K562 (cell line): ENCODE measurements around the gene OR5P2. TPM values are rescaled to one million over a fixed set of nuclear protein-coding genes. Genes with fewer than 3 reads are reported as not detected.
"Not testable (repeated sequence)": the region's sequence is repeated elsewhere in the genome, so short reads cannot be mapped to it uniquely, and the experiment has no call there.

Experiments
- ATAC-seq: fragments of 200-7000 bp; cut with Tn5 transposase; 3 replicates; pipeline ENCODE4 v1.9.1; 2020; ENCODE audit warnings: moderate library complexity
- BruUV-seq: library from RNA; stranded (reverse); fragments of 400-500 nt; replicated peaks from 2 replicates; lab custom pipeline; 2021; lab: Mats Ljungman, UMichigan
- CTCF ChIA-PET: fragments of 300-600 bp; formaldehyde crosslinking; extraction: SDS; loops from one replicate; lab custom pipeline; 2021; ENCODE audit warnings: low intra/inter-chr PET ratio; lab: Yijun Ruan, JAX
- POLR2A ChIA-PET: fragments of 300-600, 350-650 bp; sonication (Branson Sonifier 250); formaldehyde crosslinking; extraction: SDS; loops from one replicate; lab custom pipeline; 2021; ENCODE audit warnings: antibody characterized with exemption, inconsistent platforms; lab: Yijun Ruan, JAX
- DNase-seq, 4 experiments: peaks; one replicate each; pipeline versions ENCODE4 v3.0.0 to v3.0.0-alpha.2; 2011 to 2018; ENCODE audit warnings: low spot score in 3 of 4, mixed read lengths in 3 of 4; ENCODE audit errors: extremely low read depth in 1 of 4
- FAIRE-seq: peaks from 2 replicates; lab custom pipeline; 2011; peaks lifted over from hg19 to GRCh38; lab: Jason Lieb, UNC
- H2AFZ ChIP-seq: 2 replicates; pipeline ENCODE4 v1.6.0; 2011; ENCODE audit warnings: low read depth, low read length, control low read depth, inconsistent platforms
- H3K27ac ChIP-seq: fragments of 200-600 bp; 3 replicates; pipeline ENCODE4 v1.8.0; 2011; ENCODE audit warnings: low read depth, mild to moderate bottlenecking, control low read depth, inconsistent platforms, low read length, moderate library complexity, mixed read lengths; ENCODE audit errors: extremely low read depth
- H3K27me3 ChIP-seq, 2 experiments: fragments of 300-600 bp in 1 of 2; 2 replicates in 1 of 2; 3 replicates in 1 of 2; pipeline versions ENCODE4 v1.6.0 to v1.8.0; 2011; ENCODE audit warnings: inconsistent platforms in 2 of 2, low read length in 2 of 2, mild to moderate bottlenecking in 1 of 2, mixed read lengths in 1 of 2, moderate library complexity in 1 of 2; ENCODE audit not compliant: control insufficient read depth in 2 of 2, insufficient read depth in 2 of 2
- H3K36me3 ChIP-seq: fragments of 300-600 bp; 3 replicates; pipeline ENCODE4 v1.8.0; 2011; ENCODE audit warnings: mild to moderate bottlenecking, low read length, inconsistent platforms; ENCODE audit not compliant: control insufficient read depth, insufficient read depth
- H3K4me1 ChIP-seq, 2 experiments: fragments of 200-600 bp in 1 of 2; replicated peaks in 1 of 2; 2 replicates in 1 of 2; 3 replicates in 1 of 2; pipeline versions ENCODE4 v1.5.1 to v1.8.0; 2011; ENCODE audit warnings: inconsistent platforms in 2 of 2, low read length in 2 of 2, mild to moderate bottlenecking in 1 of 2, mixed read lengths in 1 of 2, moderate library complexity in 1 of 2; ENCODE audit not compliant: control insufficient read depth in 2 of 2, insufficient read depth in 2 of 2
- H3K4me2 ChIP-seq: 2 replicates; pipeline ENCODE4 v1.6.1; 2011; ENCODE audit warnings: low read length, control low read depth, inconsistent platforms, mixed read lengths; ENCODE audit not compliant: insufficient read depth
- H3K4me3 ChIP-seq: fragments of 200-600 bp; sonication (generic), shearing (Covaris generic); 2 replicates; pipeline ENCODE4 v1.5.1; 2016; ENCODE audit warnings: control low read depth, inconsistent platforms
- H3K79me2 ChIP-seq: fragments of 200-600 bp; 3 replicates; pipeline ENCODE4 v1.8.0; 2011; ENCODE audit warnings: low read length, inconsistent platforms; ENCODE audit not compliant: control insufficient read depth, insufficient read depth
- H3K9ac ChIP-seq, 2 experiments: 2 replicates each; pipeline versions ENCODE4 v1.6.0 to v1.6.1; 2011; ENCODE audit warnings: low read depth in 2 of 2, low read length in 2 of 2, control low read depth in 1 of 2, inconsistent platforms in 1 of 2, mild to moderate bottlenecking in 1 of 2, mixed read lengths in 1 of 2; ENCODE audit not compliant: insufficient read depth in 1 of 2
- H3K9me1 ChIP-seq: one replicate; pipeline ENCODE4 v1.6.0; 2011; ENCODE audit warnings: inconsistent platforms, mild to moderate bottlenecking, low read length, moderate library complexity; ENCODE audit not compliant: control insufficient read depth, insufficient read depth
- H3K9me3 ChIP-seq: replicated peaks from 2 replicates; pipeline ENCODE4 v1.5.1; 2011; ENCODE audit warnings: low read depth, low read length, inconsistent platforms; ENCODE audit not compliant: control insufficient read depth, insufficient read depth
- H4K20me1 ChIP-seq: replicated peaks from 2 replicates; pipeline ENCODE4 v1.6.1; 2011; ENCODE audit warnings: low read length, inconsistent platforms, mixed read lengths; ENCODE audit not compliant: control insufficient read depth, insufficient read depth
- ZNF146 ChIP-seq: IDR thresholded peaks from one replicate; pipeline ENCODE4 v1.6.1; 2018; ENCODE audit warnings: missing compliant biosample characterization; ENCODE audit not compliant: unreplicated experiment
- ZNF184 ChIP-seq: sonication (generic); formaldehyde crosslinking; IDR thresholded peaks from 2 replicates; pipeline ENCODE4 v1.5.0; 2020; ENCODE audit warnings: missing genetic modification reagents
- WGBS: fragments of 100-300 bp; shearing (Covaris generic); methylation state at CpG from one replicate; pipeline ENCODE4 v1.1.6; 2016; ENCODE audit warnings: low coverage, mixed read lengths; ENCODE audit not compliant: insufficient coverage; ENCODE audit errors: missing lambda C conversion rate; 5-methylcytosine and 5-hydroxymethylcytosine counted together
- in situ Hi-C: fragments of 300-500 bp; cut with MboI; formaldehyde crosslinking; loops from 4 replicates; pipeline ENCODE4 v1.15.0; 2018; ENCODE audit warnings: inconsistent platforms, mixed read lengths
- intact Hi-C: fragments of 100-400 bp; cut with micrococcal nuclease; formaldehyde crosslinking; loops from 2 replicates; pipeline ENCODE4 v1.14.2; 2022
- polyA plus RNA-seq, 8 experiments: library from polyadenylated mRNA; depleted of rRNA in 4 of 8; stranded (reverse) in 5 of 8; unstranded in 3 of 8; fragments of >200 nt; fragmentation: Nextera tagmentation in 2 of 8; fragmentation: Illumina TruSeq in 1 of 8; extraction: Ambion mirVana in 2 of 8; extraction: Trizol in 1 of 8; gene quantifications; 2 replicates each; pipeline versions ENCODE4 v1.2.1 to v1.2.3, GENCODE V29; 2011 to 2014; ENCODE audit warnings: inconsistent platforms in 1 of 8, missing spikeins in 1 of 8
- total RNA-seq, 7 experiments: library from RNA; depleted of rRNA in 6 of 7; stranded (reverse); fragments of >200 nt in 6 of 7; fragmentation: Illumina TruSeq in 2 of 7; extraction: Trizol in 2 of 7; gene quantifications; 2 replicates each; pipeline versions ENCODE4 v1.2.1 to v1.2.3, GENCODE V29; 2011 to 2021; ENCODE audit warnings: low replicate concordance in 1 of 7

Gene OR5P2
- total and polyA plus RNA-seq, 9 of the 15 experiments (the other 6 are each of a cell fraction or from before 2014, with no cell fraction given): not detected

DNA sequence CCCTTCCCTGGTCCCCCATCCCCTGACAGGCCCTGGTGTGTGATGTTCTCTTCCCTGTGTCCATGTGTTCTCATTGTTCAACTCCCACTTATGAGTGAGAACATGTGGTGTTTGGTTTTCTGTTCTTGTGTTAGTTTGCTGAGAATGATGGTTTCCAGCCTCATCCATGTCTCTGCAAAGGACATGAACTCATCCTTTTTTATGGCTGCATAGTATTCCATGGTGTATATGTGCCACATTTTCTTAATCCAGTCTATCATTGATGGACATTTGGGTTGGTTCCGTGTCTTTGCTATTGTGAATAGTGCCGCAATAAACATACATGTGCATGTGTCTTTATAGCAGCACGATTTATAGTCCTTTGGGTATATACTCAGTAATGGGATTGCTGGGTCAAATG is 23.7 kb upstream of the OR5P2 start:
- H3K4me3 ChIP-seq, H3K9ac ChIP-seq, BruUV-seq, DNase-seq, H3K9me1 ChIP-seq, H3K4me2 ChIP-seq, FAIRE-seq, CTCF ChIA-PET, H3K4me1 ChIP-seq, in situ Hi-C loops, ATAC-seq, H3K9me3 ChIP-seq, H3K36me3 ChIP-seq, intact Hi-C loops, H3K27ac ChIP-seq, H4K20me1 ChIP-seq, H2AFZ ChIP-seq, POLR2A ChIA-PET, H3K79me2 ChIP-seq, H3K27me3 ChIP-seq: not testable (repeated sequence)
- peak; percentile 22 for TF ChIP-seq ZNF146 (CRISPR knock-in tag)
- WGBS: 0% methylated on average over 1 of the region's 3 CpGs

DNA sequence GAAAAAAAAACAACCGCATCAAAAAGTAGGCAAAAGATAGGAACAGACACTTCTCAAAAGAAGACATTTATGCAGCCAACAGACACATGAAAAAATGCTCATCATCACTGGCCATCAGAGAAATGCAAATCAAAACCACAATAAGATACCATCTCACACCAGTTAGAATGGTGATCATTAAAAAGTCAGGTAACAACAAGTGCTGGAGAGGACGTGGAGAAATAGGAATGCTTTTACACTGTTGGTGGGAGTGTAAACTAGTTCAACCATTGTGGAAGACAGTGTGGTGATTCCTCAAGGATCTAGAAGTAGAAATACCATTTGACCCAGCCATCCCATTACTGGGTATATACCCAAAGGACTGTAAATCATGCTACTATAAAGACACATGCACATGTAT is 18.2 kb upstream of the OR5P2 start:
- BruUV-seq, H3K9ac ChIP-seq, H3K36me3 ChIP-seq, H3K27ac ChIP-seq, H3K9me1 ChIP-seq, in situ Hi-C loops, H2AFZ ChIP-seq, H3K79me2 ChIP-seq, ATAC-seq, H3K9me3 ChIP-seq, H3K4me1 ChIP-seq, DNase-seq, H3K4me3 ChIP-seq, H3K27me3 ChIP-seq, H3K4me2 ChIP-seq, intact Hi-C loops, H4K20me1 ChIP-seq, CTCF ChIA-PET, FAIRE-seq, POLR2A ChIA-PET: not testable (repeated sequence)
- TF ChIP-seq ZNF184 (CRISPR knock-in tag): peak; percentile 63; the same call in 1 of the 2 replicates
- 0% methylated on average over 2 of the region's 2 CpGs for WGBS

DNA sequence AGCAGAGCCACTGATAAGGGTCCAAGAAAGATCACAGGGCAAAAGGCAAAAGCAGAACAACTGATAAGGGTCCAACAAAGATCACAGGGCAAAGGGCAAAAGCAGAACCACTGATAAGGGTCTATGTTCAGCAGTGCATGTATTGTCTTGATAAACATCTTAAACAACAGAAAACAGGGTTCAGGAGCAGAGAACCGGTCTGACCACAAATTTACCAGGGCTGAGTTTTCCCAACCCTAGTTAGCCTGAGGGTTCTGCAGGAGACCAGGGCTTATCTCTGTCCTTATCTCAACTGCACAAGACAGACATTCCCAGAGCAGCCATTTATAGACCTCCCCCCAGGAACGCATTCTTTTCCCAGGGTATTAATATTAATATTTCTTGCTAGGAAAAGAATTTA is 13.6 kb upstream of the OR5P2 start:
- POLR2A ChIA-PET, in situ Hi-C loops, H4K20me1 ChIP-seq, H3K9me3 ChIP-seq, intact Hi-C loops, H3K4me2 ChIP-seq, H2AFZ ChIP-seq, FAIRE-seq, DNase-seq, H3K9me1 ChIP-seq, H3K9ac ChIP-seq, H3K36me3 ChIP-seq, CTCF ChIA-PET, H3K4me1 ChIP-seq, H3K27me3 ChIP-seq, BruUV-seq, H3K79me2 ChIP-seq, ATAC-seq, H3K4me3 ChIP-seq, H3K27ac ChIP-seq: not testable (repeated sequence)
- WGBS: 0% methylated on average over 2 of the region's 2 CpGs
